ENCODE results near the gene MORN4.

Gene MORN4

GRCh38 chr10:97669571-97669970 lies 36.3 kb upstream of the MORN4 start:
- H3K9me3 ChIP-seq (ENCODE audit: control insufficient read depth, insufficient read depth, low read depth, low read length) = no peaks in the 10 kb centered on the region
- POLR2A ChIA-PET = interaction anchor here (0.6 to 0.8 kb wide), 2 partner anchors 17 to 28 kb away, joined by 3 to 4 read pairs; partner anchors contain the start of gene AVPI1
- H3K27ac ChIP-seq (ENCODE audit: extremely low read depth, low read depth, low read length) = no peak overlapping the region
- H3K4me3 ChIP-seq (ENCODE audit: low read depth, low read length) = no peak overlapping the region
- H3K4me1 ChIP-seq (ENCODE audit: control insufficient read depth, insufficient read depth, low read length) = no peaks in the 10 kb centered on the region
- H3K36me3 ChIP-seq (ENCODE audit: control insufficient read depth in 2 of 2, insufficient read depth in 1 of 2, low read length in 2 of 2) = peaks cover 42 to 69% of the 10 kb centered on the region in 2 experiments; a peak in 2 of 3 replicates
- CTCF ChIA-PET = interaction anchor here (1.1 to 5.0 kb wide), 4 partner anchors 7 to 63 kb away, joined by 3 to 31 read pairs (median 5); partner anchors contain the start of gene AVPI1
- TF ChIP-seq ZNF560 (tag by site-specific recombination; IDR thresholded peaks at IDR 0.05; ENCODE audit: borderline replicate concordance) = no peak
- no peak for TF ChIP-seq ZNF561 (tag by site-specific recombination; IDR thresholded peaks at IDR 0.05; ENCODE audit: borderline replicate concordance)
- TF ChIP-seq ZNF664 (tag by site-specific recombination; IDR thresholded peaks at IDR 0.05) = no peak
- no peak for TF ChIP-seq ZNF19 (tag by site-specific recombination; IDR thresholded peaks at IDR 0.05; ENCODE audit: low read depth)
- no peak for TF ChIP-seq ZSCAN23 (tag by site-specific recombination; IDR thresholded peaks at IDR 0.05)
- TF ChIP-seq, protein P1, sequence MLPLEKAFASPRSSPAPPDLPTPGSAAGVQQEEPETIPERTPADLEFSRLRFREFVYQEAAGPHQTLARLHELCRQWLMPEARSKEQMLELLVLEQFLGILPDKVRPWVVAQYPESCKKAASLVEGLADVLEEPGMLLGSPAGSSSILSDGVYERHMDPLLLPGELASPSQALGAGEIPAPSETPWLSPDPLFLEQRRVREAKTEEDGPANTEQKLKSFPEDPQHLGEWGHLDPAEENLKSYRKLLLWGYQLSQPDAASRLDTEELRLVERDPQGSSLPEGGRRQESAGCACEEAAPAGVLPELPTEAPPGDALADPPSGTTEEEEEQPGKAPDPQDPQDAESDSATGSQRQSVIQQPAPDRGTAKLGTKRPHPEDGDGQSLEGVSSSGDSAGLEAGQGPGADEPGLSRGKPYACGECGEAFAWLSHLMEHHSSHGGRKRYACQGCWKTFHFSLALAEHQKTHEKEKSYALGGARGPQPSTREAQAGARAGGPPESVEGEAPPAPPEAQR (tag by site-specific recombination; IDR thresholded peaks at IDR 0.05) = no peak
- TF ChIP-seq ZNF121 (tag by site-specific recombination; IDR thresholded peaks at IDR 0.05) = no peak

DNA sequence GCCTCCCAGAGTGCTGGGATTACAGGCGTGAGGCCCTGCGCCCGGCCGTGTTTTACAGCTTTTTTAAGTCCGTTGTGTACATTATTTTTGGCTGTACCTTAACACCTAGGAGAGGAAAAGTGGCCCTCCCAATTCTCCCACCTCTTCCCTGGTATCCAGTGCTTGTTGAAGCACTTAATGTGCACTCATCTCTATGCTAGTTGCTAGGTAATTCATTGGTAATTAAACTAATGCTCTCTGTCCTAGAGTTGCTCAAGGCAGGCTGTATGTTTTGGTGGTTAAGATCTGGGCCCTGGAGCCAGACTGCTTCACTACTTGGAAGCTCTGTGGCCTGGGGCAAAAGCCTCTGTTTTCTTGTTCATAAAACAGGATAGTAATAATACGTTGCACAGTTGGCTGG lies 34.2 kb upstream of the MORN4 start:
- TF ChIP-seq ZNF274 (IDR thresholded peaks at IDR 0.05; ENCODE audit: low read length) (no peak), ZNF274 (tag by site-specific recombination; IDR thresholded peaks at IDR 0.05; ENCODE audit: borderline replicate concordance) (no peak), ZNF433 (tag by site-specific recombination; IDR thresholded peaks at IDR 0.05; ENCODE audit: low read depth) (no peak), ZNF692 (tag by site-specific recombination; IDR thresholded peaks at IDR 0.05) (no peak), ZNF561 (tag by site-specific recombination; IDR thresholded peaks at IDR 0.05; ENCODE audit: borderline replicate concordance) (no peak), ZSCAN23 (tag by site-specific recombination; IDR thresholded peaks at IDR 0.05) (no peak), SETDB1 (IDR thresholded peaks at IDR 0.05; ENCODE audit: insufficient read length, low read length) (no peak), ZNF514 (tag by site-specific recombination; IDR thresholded peaks at IDR 0.05) (no peak), ZNF530 (tag by site-specific recombination; IDR thresholded peaks at IDR 0.05; ENCODE audit: low read depth) (no peak), KLF16 (tag by site-specific recombination; IDR thresholded peaks at IDR 0.05) (no peak)
- TF ChIP-seq, protein P2, sequence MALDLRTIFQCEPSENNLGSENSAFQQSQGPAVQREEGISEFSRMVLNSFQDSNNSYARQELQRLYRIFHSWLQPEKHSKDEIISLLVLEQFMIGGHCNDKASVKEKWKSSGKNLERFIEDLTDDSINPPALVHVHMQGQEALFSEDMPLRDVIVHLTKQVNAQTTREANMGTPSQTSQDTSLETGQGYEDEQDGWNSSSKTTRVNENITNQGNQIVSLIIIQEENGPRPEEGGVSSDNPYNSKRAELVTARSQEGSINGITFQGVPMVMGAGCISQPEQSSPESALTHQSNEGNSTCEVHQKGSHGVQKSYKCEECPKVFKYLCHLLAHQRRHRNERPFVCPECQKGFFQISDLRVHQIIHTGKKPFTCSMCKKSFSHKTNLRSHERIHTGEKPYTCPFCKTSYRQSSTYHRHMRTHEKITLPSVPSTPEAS (tag by site-specific recombination; IDR thresholded peaks at IDR 0.05) = no peak
- TF ChIP-seq, protein P3, sequence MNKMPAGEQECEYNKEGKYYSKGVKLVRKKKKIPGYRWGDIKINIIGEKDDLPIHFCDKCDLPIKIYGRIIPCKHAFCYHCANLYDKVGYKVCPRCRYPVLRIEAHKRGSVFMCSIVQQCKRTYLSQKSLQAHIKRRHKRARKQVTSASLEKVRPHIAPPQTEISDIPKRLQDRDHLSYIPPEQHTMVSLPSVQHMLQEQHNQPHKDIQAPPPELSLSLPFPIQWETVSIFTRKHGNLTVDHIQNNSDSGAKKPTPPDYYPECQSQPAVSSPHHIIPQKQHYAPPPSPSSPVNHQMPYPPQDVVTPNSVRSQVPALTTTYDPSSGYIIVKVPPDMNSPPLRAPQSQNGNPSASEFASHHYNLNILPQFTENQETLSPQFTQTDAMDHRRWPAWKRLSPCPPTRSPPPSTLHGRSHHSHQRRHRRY (tag by site-specific recombination; IDR thresholded peaks at IDR 0.05) = no peak
- H3K36me3 ChIP-seq (ENCODE audit: control insufficient read depth in 2 of 2, insufficient read depth in 1 of 2, low read length in 2 of 2) = peaks cover 45 to 73% of the 10 kb centered on the region in 2 experiments
- no peak overlapping the region for H3K4me3 ChIP-seq (ENCODE audit: low read depth, low read length)
- H3K9me3 ChIP-seq (ENCODE audit: control insufficient read depth, insufficient read depth, low read depth, low read length) = no peaks in the 10 kb centered on the region
- CTCF ChIA-PET = interaction anchor here (1.8 to 5.0 kb wide), 2 partner anchors 9 to 42 kb away, joined by 10 to 31 read pairs; no protein-coding TSS in a partner anchor
- POLR2A ChIA-PET = no interaction called here
- H3K4me1 ChIP-seq (ENCODE audit: control insufficient read depth, insufficient read depth, low read length) = no peaks in the 10 kb centered on the region
- no peak overlapping the region for H3K27ac ChIP-seq (ENCODE audit: extremely low read depth, low read depth, low read length)
